ENCODE results near the gene BTBD16.

Gene BTBD16

DNA sequence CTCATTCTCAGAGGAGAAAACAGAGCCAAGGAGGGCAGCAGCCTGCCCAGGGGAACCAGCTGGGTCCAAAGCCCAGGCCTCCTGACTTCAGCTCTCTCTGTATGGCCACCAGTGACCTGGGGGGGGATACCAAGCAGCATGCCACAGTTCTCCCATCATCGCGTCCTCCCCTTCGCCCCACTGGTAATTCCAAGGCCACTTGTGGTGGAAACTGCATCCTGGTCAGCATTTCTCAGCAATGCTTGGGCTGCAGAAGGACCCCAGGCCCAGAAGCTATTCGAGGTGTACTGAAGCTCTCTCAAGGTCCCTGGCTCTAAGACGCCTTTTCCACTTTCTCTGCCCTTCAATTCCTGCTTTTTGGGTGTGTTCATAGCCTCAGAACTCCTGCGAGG lies 27.1 kb downstream of the BTBD16 start:
- Mint-ChIP-seq H3K4me1 (peaks cover 9% of the 10 kb centered on the region), H3K4me3 (no peak overlapping the region), H3K27me3 (ENCODE audit: low read depth) (peaks cover 6% of the 10 kb centered on the region), H3K27ac (peak overlapping the region in 1 of 3 experiments; percentile 62), H3K36me3 (ENCODE audit: low read depth) (no peaks in the 10 kb centered on the region), H3K9me3 (no peaks in the 10 kb centered on the region)
- TF ChIP-seq, protein P1, sequence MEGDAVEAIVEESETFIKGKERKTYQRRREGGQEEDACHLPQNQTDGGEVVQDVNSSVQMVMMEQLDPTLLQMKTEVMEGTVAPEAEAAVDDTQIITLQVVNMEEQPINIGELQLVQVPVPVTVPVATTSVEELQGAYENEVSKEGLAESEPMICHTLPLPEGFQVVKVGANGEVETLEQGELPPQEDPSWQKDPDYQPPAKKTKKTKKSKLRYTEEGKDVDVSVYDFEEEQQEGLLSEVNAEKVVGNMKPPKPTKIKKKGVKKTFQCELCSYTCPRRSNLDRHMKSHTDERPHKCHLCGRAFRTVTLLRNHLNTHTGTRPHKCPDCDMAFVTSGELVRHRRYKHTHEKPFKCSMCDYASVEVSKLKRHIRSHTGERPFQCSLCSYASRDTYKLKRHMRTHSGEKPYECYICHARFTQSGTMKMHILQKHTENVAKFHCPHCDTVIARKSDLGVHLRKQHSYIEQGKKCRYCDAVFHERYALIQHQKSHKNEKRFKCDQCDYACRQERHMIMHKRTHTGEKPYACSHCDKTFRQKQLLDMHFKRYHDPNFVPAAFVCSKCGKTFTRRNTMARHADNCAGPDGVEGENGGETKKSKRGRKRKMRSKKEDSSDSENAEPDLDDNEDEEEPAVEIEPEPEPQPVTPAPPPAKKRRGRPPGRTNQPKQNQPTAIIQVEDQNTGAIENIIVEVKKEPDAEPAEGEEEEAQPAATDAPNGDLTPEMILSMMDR (IDR thresholded peaks at IDR 0.05; ENCODE audit: unreplicated experiment in 3 of 3), result no peak

DNA sequence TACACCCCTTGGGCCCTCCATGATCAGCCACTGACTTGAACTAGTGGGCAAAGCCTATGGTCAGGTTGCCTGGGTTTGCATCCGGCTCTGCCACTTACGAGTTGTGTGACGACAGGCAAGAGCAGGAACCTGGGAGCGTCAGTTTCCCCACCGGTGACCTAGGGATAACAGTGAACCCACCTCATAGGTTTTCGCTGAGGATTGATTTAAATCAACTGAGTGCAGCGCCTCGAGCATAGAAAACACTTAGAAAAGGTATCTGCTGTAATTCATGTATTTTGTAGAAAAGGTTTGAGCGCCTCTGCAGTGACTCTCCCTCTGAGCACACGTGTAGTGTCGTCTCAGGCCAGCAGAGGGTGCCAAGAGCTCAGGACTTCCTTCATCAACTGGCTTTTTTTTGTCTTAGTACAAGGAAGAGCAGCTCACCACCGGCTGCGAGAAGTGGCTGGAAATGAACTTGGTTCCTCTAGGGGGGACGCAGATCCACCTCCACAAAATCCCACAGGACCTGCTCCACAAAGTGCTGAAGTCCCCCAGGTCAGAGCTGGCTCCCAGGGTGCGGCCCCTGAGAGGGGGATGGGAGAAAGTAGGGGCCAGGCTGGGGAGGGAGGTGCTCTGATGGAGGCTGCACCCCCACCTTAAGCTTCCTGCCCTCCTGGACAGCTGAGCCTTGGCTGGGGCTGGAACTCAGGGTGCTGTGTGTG lies 27.7 kb downstream of the BTBD16 start:
- peaks cover 4% of the 10 kb centered on the region for H3K4me1 Mint-ChIP-seq

DNA sequence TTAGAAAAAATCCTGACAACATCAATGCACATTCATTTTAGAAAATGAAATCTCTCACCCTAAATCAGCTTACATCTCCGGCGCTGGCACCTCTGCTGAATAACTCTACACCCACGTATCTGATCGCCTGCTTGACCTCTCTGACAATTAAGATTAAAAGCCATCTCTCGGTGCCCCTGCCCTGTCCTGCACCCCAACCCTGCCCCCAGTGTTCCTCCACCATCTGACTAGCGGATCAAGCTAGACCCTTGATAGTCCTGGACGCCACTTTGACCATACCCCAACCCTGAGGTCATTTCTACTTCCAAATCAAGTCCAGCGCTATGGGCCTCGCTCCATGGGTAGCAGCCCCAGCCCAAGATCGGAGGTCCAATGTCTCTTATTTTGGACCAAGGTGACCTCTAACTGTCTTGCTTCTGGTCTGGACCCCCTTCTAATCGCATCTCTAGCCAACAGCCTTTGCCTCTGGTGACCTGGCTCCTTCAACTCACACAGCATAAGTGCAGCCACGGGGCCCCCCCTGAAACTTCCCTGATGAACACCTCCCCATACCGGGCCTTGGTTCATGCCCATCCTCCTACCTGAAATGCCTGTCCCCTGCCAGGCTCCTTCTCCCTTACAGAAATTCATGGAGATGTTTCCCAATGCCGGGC lies 28.5 kb downstream of the BTBD16 start:
- Mint-ChIP-seq H3K4me3 (no peak overlapping the region), H3K27ac (no peak overlapping the region)

More for the DNA sequence above, 27.7 kb downstream of the BTBD16 start:
- TF ChIP-seq, protein P1 (IDR thresholded peaks at IDR 0.05; ENCODE audit: unreplicated experiment in 3 of 3), result peak; percentile 94 to 96 (median 96)
- no peaks in the 10 kb centered on the region for H3K9me3 Mint-ChIP-seq
- H3K27me3 Mint-ChIP-seq (ENCODE audit: low read depth), result peaks cover 6% of the 10 kb centered on the region
- H3K4me3 Mint-ChIP-seq, result peak overlapping the region in 1 of 3 experiments; percentile 60
- peak overlapping the region in 2 of 3 experiments; percentile 18 to 62 for H3K27ac Mint-ChIP-seq
- no peaks in the 10 kb centered on the region for H3K36me3 Mint-ChIP-seq (ENCODE audit: low read depth)

DNA sequence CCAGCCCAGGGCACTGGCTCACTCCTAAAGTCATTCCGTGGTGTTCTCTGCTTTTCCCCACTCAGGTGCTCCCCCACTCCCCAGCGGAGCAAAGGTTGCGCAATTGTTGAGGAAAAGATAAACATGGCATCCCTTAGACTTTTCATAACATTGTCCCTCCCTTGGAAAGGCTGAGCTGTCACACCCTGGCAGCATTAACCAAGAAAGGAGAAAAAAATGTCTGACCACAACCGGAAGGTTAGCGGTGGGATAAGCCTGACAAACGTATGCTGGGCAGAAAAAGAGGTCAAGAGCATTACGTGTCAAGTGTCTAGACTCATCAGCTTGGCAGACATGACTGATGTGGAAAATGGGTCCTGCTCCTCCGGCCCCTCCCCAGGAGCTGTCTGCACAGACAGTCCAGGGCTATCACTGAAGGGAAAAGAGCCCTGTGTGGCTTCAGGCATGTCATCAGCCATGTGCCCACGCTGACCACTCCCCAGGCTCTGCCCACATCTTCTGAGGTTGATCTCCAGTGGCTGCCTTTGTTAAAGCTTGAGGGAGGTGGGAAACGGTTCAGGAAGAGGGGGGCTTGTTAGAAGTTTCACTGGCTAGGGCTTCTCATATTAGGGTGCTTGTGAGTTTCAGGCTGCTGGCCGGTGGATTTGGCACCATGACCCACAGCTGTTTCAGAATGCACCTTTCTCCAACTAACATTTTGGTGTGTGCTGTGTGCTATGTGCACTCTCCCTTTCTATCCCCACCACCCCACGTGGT lies 30.1 kb downstream of the BTBD16 start:
- Mint-ChIP-seq H3K4me3 (no peak overlapping the region), H3K4me1 (peaks cover 4% of the 10 kb centered on the region), H3K27me3 (ENCODE audit: low read depth) (peaks cover 7% of the 10 kb centered on the region), H3K9me3 (peaks cover 7% of the 10 kb centered on the region), H3K27ac (no peak overlapping the region), H3K36me3 (ENCODE audit: low read depth) (no peaks in the 10 kb centered on the region)
- TF ChIP-seq, protein P1 (IDR thresholded peaks at IDR 0.05; ENCODE audit: unreplicated experiment in 3 of 3), result no peak

More for the DNA sequence above, 28.5 kb downstream of the BTBD16 start:
- no peaks in the 10 kb centered on the region for H3K36me3 Mint-ChIP-seq (ENCODE audit: low read depth)
- H3K4me1 Mint-ChIP-seq, result peaks cover 4% of the 10 kb centered on the region
- H3K9me3 Mint-ChIP-seq, result no peaks in the 10 kb centered on the region
- TF ChIP-seq, protein P1 (IDR thresholded peaks at IDR 0.05; ENCODE audit: unreplicated experiment in 3 of 3), result no peak
- peaks cover 6% of the 10 kb centered on the region for H3K27me3 Mint-ChIP-seq (ENCODE audit: low read depth)

DNA sequence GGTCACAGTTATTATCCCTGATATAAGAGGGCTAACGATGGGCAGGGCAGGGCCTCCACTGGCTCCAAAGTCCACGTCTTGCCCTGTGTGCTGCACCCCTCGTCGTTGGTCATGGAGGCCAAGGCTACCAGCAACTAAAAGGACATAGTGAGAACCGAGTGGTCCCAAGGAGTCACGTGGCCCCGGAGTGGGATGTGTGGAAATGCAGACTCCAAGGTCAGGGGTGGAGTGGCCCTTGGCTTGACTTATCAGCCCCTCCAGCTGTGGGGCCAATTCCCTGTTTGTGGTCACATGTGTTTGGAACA lies 30.7 kb downstream of the BTBD16 start:
- TF ChIP-seq, protein P1 (IDR thresholded peaks at IDR 0.05; ENCODE audit: unreplicated experiment in 3 of 3), result no peak
- no peak overlapping the region for H3K27ac Mint-ChIP-seq
- H3K4me3 Mint-ChIP-seq, result no peak overlapping the region
- H3K4me1 Mint-ChIP-seq, result peaks cover 4% of the 10 kb centered on the region
- H3K27me3 Mint-ChIP-seq (ENCODE audit: low read depth), result peaks cover 10% of the 10 kb centered on the region
- no peaks in the 10 kb centered on the region for H3K36me3 Mint-ChIP-seq (ENCODE audit: low read depth)
- peaks cover 7% of the 10 kb centered on the region for H3K9me3 Mint-ChIP-seq

Data from nephron (organoid).